GM21423 (cell line): ENCODE measurements around the gene PEX3.

ENCODE experiments used
- ATAC-seq: cut with Tn5 transposase; IDR thresholded peaks from one replicate; pipeline ENCODE4 v1.9.1; 2021; ENCODE audit warnings: mild to moderate bottlenecking, moderate library complexity; ENCODE audit not compliant: unreplicated experiment

Gene PEX3, protein sequence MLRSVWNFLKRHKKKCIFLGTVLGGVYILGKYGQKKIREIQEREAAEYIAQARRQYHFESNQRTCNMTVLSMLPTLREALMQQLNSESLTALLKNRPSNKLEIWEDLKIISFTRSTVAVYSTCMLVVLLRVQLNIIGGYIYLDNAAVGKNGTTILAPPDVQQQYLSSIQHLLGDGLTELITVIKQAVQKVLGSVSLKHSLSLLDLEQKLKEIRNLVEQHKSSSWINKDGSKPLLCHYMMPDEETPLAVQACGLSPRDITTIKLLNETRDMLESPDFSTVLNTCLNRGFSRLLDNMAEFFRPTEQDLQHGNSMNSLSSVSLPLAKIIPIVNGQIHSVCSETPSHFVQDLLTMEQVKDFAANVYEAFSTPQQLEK

DNA sequence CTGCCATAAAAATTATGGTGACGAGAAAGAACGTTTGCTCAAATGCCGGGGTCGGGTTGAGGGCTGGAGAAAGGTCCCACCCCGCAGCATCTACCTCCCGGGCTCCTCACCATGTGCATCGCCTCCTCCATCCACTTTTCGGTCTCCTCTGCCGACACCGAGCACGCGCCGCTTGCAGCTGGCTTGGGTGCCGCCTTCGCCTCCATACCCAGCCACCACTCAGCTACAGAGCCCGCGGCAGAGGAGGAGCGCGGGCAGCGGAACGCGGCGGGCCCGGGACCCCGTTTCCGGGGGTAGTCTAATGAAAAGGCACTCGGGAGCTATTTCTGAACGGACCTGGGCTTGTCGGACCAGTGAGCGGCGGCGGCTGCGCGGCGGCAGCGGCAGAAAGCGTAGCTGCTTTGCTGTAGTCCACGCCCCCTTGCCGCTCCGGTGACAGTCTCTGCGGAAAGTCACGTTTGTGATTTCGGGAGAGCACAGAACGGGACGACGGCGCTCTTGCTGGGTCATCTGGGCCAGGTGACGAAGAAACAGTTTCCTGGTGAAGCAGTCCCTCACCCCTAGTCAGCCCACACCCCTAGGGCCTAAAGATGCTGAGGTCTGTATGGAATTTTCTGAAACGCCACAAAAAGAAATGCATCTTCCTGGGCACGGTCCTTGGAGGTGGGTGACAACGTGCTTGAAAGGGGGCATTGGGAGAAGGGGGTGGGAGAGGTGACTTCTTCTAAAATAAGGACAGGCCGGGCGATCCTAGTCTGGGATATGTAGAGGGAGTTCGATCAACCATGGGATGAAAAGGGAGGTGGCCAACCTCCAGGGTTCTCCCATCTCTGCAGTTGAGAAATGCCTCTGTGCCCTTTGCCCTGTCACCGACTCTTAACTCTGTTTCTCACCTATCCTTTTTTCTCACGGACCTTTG is at the start of gene PEX3, which contains the start of gene ADAT2:
Gene PEX3 (plus strand): TSS at position 353 of the 919 bp plus-strand sequence. CDS start 238 bp downstream, at position 591.
Gene ADAT2 (minus strand): TSS at position 243 of the 919 bp plus-strand sequence. CDS start 37 bp downstream, at position 206.
- peak; percentile 96 for ATAC-seq

DNA sequence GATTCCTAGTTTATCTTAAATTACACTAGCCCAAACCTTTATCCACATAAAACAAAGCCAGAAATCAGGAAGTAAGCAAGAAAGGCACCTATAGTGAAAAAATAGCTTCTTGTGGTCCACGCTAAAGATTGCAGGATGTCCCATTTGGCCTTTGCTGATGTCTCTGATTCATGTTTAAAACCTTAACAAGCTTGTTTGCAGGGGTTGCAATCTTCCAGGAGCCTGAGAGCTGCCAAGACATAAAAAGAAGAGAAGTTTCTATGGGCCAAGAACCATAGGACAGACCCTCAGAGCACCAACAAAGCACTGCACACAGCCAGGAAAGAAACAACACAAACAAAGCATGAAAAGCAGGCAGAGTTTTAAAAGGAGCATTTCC is 49.5 kb upstream of the PEX3 start:
- peak; percentile 8 for ATAC-seq

DNA sequence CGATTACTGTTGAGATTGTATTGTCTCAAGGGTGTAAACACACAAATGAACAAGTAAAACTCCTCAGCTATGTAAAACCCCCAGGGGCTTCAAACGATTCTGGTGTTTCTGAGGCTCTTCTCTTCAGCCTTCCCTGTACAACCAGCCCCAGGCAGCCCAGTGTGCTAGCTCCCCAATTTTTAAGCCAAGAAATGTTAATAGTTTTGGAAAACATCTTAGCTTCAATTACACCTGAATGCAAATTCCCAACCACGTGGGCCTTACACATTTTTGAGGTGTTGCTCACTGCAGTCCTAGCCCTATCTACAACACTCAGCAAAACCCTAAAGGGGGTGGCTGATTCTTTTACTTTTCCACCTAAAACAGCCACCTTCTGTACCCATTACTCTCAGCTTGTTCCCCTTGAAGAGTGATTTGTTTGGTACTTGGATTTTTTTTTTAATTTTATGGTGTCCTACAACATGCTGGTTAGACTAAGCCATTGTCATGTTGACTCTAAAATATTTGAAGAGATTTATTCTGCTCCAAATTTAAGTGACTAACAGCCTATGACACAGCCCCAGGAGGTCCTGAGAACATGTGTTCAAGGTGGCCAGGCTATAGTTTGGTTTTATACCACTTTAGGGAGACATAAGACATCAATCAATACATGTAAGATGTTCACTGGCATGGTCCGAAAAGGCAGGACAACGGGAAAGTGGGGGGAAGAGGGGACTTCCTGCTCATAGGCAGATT is 48.8 kb upstream of the PEX3 start:
- ATAC-seq = no peak

DNA sequence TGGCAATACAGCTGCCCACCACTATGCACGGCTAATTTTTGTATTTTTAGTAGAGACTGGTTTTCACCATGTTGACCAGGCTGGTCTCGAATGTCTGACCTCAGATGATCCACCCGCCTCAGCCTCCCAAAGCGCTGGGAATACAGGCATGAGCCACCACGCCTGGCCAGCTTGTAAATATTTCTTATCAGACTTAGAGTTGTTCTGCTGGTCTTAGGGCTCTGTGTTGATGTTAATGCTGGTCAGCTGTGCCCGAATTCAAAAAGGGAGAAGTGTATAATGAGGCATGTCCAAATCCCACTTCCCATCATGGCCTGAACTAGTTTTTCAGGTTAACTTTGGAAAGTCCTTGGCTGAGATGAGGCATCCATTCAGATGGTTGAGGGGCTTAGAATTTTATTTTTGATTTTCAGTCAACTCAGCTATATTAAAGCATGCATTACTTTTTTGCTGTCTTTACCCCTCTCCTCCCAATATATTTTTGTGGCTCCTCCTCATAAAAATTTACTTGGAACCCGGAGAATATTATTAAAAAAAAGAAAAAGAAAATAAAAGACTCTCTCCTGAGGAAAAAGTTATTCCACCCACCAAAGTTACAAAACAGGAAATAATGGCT is 47.8 kb upstream of the PEX3 start:
- ATAC-seq = no peak

DNA sequence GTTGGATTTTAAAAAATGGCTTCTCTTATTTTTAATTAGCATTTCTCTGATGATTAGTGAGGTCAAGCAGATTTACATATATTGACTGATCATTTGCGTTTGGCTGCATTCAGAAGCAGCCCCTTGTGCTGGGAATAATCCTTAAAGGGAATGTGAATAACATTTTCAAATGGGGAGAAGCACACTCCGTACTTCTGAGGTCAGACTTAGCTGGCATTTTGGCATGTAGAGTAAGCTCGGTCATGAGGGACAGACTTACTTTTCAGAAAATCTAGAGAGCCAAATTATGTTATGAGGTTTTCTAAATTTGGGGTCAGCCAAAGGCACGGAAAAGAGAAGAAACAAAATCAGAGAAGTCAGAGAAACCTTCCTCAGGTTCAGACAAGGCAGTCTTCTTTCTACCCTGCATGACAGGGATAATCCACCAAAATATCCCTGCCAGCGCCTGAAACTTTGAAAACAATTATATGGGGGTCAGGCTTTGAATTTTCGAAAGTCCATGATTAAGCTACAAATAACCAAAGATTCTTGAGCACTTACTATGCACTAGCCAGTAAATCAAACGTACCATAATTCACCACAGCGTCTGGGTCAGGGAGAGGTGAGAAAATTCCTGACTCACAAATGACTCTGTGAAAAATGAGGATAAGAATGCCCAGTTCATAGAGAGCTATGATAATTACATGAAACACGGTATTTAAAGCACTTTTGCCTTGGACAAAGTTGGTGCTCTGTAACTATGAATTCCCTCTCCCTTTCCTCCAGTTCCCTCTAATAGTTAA is 45.0 kb upstream of the PEX3 start:
- ATAC-seq = no peak

DNA sequence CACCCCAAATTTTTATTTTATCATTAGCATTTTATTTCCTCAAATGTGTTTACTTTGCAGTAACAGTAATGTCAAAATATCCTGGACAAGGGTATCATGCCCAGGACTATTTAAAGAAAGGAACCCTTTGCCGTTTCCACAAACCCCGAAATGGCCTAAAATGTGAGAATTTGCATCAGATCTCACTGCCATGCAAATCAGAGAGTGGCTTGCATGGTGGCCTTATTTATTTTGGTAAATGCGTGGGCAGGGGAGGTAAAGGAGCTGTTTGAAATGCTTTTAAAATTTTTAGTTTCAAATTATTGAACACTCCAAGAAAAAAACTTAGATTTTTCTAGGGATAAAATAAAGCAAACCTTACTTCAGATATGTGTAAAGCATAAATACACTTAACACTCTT is 43.9 kb upstream of the PEX3 start:
- no peak for ATAC-seq

DNA sequence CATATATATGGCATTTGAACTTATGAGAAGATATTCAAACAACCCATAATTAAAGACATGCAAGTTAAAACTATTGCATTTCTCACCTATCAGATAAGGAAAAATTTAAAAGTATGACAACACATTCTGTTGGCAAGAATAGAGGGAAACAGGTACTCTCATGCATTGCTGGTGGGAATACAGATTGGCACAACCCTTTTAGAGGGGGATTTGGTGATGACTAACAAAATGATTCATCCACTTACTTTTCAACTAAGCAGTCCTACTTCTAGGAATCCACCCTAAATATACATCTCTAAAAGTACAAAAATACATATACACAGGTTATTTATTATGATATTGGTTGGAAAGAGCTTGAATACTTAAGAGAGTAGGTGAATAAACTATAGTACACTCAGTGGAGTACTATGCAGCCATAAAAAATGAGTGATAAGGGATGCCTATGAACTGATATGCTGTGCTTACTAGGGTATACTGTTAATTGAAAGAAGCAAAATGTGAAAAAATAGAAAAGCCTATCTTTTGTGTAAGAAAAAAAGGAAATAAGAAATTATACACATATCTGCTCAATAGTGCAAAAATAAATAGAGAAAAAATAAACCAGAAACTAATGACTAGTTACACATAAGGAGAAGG is 42.3 kb upstream of the PEX3 start:
- no peak for ATAC-seq

DNA sequence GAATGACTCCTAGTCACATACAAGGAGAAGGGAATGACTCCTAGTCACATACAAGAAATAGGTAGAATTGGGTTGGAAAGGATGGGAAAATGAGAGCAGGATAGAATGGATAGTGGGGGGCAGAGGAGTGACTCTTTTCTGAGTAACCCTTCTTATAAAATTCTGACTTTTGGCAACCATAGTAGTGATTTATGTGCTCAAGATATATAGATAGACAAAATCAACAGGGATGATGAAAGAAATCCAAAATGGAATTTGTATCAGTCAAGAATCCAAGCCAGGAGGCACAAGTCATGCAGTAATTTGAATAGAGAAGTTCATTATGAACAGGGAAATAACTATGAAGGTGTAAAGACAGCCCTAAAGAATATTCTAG is 41.8 kb upstream of the PEX3 start:
- no peak for ATAC-seq

DNA sequence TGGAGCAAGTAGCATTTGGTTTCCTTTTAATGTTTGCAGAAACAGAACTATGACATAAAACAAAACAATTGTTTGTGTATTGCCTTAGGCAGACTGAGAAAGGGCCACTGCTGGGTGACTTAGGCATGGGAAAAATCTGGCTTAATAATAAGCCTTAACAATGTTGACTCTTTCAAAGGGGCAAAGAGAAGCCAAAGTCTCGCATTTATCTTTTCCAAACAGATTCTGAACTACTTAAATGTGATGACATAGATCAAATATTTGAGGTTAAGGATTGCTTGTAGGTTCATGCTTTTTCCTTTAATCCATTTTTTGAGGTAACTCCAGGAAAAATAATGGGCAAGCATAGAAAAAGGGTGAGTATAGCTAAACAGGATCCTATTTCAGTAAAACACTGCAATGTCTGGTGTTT is 39.7 kb upstream of the PEX3 start:
- ATAC-seq = no peak

DNA sequence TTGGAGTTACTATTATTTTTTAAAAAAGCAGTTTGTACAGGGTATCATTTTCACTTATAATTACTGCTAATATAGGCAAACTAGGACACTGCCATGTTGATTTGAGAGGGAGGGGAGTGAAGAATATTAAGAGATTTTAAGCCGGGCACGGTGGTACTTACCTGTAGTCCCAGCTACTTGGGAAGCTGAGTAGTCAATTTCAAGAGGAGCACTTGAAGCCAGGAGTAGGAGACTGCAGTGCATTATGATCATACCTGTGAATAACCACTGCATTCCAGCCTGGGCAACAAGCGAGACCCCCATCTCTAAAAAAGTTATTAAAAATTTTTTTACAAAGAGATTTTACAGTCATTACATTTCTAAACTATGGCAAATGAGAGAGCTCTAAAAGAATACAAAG is 35.8 kb upstream of the PEX3 start:
- ATAC-seq = no peak

DNA sequence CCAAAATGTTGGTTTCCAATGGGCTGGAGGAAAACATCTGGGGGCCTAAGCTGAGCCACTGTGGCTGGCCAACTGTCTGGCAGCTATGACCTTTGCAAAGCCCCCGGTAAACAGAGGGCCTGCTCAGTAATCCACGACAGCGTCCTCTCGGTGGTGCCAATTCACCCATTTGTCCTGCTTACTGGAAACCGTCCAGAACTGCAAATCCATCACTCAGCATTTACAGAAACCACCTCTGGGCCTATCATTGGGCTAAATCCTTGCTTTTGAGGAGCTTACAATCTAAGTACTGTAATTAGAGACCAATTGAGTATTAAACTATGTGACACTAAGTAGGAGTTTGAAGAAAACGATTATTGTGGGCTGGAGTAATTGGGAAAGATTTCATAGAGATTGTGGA is 31.1 kb upstream of the PEX3 start:
- no peak for ATAC-seq

DNA sequence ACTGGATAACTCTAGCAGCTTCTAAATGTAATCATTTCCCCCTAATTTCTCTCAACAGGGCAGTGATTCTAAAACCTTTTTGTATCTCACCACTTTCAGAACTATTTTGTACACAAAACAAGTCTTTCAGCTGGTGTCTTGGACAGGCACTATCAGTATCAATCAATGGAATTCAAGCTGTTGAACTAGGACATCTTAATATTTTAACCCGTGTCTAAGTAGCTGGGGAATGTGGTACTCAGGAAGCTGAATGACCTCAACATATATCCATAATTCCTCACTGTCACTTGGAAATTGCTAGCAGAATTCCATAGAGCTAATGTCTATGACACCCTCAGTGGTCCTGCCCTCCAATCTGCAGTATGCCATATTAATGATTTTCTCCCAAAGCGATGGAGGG is 24.6 kb upstream of the PEX3 start:
- no peak for ATAC-seq

DNA sequence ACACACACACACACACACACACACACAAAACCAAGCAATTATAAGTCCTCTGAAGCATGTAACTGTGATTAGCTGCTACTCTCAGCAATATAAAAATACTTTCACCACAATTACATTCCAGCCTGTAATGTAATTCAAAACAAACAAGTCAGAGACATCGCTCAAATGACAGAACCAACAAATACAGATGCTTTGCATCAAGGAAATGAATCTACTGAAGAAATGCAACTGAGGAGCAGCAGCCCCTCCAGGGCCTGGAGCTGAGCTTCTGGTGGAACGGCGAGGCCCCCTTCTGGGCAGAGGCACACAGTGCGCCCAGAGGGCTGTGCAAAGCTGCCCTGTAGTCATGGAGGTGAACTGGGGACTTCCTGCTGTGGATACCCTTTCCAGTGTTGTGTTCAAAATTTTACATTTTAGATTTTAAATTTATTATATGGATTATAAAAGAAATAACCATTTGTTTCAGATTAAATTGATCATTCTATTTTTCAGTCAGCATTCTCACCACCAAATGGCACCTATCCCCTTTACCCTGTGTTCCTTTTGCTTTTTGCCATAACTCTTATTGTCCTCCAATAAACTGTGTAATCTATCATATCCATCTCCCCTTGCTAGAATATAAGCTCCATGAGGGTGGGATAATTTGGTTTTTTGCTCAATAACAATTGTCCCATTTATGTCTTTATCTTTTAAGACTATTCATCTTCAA is 23.3 kb upstream of the PEX3 start:
- peak; percentile 100 for ATAC-seq

DNA sequence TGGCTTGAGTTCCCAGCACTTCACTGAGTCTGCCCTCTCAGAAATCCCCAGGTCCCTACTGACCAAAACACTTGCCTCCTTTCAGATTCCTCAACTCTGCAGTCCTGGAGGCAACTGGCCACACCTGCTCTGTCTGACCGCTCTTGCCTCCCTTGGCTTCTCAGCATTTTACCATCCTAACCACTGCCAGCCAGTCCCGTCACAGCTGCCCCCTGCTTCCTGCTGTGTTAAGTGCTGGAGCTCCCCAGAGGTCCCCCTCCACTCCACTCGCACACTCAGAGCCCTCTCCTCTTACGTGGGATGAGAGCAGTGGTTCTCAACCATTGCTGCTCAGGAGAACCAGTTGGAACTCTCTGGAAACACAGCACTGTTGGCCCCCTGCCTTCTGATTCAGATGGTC is 20.6 kb upstream of the PEX3 start:
- ATAC-seq = no peak

DNA sequence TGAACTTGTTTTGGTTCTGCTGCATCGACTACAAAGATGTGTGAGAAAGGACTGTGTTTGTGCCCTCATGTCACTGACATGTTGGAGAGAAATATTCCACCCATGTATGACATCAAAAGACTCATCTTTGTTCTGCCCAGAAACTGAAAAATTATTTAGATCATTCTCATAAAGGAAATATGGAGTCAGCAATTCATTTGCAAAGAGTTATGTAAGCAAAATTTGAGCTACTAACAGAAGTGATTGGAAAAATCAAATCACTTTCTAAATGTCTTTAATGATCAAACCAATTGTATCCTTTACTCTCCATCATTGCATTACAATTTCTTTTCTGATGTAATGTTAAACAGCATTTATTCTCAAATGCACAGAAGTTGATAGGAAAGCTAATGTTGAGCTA is 19.4 kb upstream of the PEX3 start:
- ATAC-seq = no peak

DNA sequence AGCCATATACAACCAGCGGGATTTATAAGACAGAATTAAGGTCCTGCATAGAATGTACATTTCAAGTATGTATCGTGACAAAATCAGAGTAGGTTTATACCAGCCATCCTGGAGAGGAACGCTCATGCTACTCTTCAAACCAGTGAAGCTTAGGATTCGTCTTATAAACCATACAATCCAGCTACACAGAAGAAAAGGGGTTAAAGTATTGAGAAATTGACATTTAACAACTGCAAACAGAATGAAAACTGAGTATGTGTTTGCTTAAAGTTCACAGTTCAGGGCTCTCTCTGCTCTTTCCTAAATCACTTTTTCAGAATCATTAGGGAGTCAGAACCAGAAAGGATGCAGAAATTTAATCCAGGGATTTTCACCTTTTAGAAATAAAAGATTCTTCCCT is 18.0 kb upstream of the PEX3 start:
- ATAC-seq = no peak

DNA sequence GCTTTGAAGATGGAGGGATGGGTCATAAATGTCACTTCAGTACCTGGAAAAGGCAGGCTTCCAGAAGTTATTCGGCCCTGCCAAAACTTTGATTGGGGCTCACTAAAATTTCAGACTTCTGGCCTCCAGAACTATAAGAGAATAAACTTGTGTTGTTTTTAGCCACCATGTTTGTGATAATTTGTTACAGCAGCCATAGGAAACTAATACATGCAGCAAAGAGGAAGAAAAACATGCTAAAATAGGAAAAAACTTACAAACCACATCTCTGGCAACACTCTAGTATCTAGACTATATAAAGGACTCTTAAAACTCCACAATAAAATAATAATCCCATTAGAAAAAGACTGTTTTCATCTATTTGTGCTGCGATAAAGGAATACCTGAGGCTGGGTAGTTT is 9.6 kb upstream of the PEX3 start:
- no peak for ATAC-seq

DNA sequence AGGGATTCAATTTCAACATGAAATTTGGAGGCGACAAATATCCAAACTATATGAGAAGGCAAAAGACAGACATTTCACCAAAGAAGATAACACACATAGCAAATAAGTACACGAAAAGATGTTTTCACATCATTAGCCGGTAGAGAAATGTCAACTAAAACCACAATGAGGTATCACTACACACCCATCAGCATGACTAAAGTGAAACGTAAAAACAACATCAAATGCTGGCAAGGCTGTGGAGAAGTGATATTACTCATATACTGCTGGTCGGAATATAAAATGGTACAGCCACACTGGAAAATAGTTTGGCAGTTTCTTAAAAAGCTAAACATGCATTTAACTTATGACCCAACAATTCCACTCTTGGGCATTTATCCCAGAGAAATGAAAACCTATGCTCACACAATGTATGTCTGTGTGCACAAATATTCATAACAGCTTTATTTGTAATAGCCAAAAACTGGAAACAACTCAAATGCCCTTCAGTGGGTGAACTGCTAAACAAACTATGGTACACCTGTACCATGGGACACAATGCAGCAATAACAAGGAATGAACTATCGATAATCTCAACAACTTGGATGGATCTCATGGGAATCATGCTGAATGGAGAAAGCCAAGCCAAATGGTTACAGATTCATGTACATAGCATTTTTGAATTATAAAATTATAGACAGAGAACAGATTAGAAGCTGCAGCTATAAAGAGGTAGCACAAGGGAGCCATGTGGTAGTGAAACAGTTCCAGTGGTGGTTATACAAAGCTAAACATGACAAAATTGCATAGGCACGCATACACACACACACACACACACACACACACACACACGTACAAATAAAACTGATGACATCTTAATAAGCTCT is 8.7 kb upstream of the PEX3 start:
- no peak for ATAC-seq
